ENCODE data around the gene TMEM150B.

The TMEM150B gene

DNA sequence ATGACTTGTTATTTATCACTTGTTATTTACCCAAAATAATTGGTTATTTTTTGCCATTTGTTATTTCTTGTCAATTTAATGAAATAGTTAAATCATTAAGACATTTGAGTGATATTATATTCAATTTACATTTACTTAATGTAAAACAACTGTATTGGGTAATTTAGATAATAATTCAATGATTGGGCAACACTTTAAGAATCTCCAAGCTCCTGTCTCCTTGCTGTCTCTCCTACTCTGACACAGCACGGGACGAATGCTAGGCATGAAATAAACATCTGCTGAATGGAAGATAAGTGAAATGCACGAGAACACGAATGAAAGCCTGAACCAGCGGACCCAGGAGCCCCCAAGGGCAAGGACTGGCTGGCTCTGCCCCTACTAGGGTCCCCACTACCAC lies 60.6 kb downstream of the TMEM150B start:
- TF ChIP-seq, protein P1, sequence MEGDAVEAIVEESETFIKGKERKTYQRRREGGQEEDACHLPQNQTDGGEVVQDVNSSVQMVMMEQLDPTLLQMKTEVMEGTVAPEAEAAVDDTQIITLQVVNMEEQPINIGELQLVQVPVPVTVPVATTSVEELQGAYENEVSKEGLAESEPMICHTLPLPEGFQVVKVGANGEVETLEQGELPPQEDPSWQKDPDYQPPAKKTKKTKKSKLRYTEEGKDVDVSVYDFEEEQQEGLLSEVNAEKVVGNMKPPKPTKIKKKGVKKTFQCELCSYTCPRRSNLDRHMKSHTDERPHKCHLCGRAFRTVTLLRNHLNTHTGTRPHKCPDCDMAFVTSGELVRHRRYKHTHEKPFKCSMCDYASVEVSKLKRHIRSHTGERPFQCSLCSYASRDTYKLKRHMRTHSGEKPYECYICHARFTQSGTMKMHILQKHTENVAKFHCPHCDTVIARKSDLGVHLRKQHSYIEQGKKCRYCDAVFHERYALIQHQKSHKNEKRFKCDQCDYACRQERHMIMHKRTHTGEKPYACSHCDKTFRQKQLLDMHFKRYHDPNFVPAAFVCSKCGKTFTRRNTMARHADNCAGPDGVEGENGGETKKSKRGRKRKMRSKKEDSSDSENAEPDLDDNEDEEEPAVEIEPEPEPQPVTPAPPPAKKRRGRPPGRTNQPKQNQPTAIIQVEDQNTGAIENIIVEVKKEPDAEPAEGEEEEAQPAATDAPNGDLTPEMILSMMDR (conservative IDR thresholded peaks at IDR 0.05; ENCODE audit: low read depth, low read length), result no peak
- H3K4me3 ChIP-seq (ENCODE audit: low read length), result no peak overlapping the region
- DNase-seq (ENCODE audit: low read depth), result no peak
